ENCODE data around the gene ELMO1. TPM values are rescaled to one million over a fixed set of nuclear protein-coding genes. Genes with fewer than 3 reads are reported as not detected.

The ELMO1 gene
- total RNA-seq, 6 donors from 2014 or later = 51.4 to 204 (median 73.7) TPM

GRCh38 chr7:36960105-36960504 is 488.6 kb downstream of the ELMO1 start:
- no peaks in the 10 kb centered on the region for H3K27me3 ChIP-seq
- no peak overlapping the region for H3K27ac ChIP-seq
- no peaks in the 10 kb centered on the region for H3K9me3 ChIP-seq
- TF ChIP-seq POLR2A (IDR thresholded peaks at IDR 0.05) (no peak), POLR2AphosphoS5 (IDR thresholded peaks at IDR 0.05) (no peak), EP300 (IDR thresholded peaks at IDR 0.05) (no peak), CTCF (IDR thresholded peaks at IDR 0.05) (no peak)
- no peaks in the 10 kb centered on the region for H3K4me1 ChIP-seq
- H3K36me3 ChIP-seq = no peaks in the 10 kb centered on the region
- WGBS, 2 donors = 90 to 100% methylated on average over 1 of the region's 1 CpG
- no peak for DNase-seq
- no peak overlapping the region for H3K4me3 ChIP-seq
- no peak for ATAC-seq (ENCODE audit: low FRiP score in 2 of 2)

GRCh38 chr7:36958111-36958733 is 490.4 kb downstream of the ELMO1 start:
- DNase-seq (no peak), ATAC-seq (ENCODE audit: low FRiP score in 2 of 2) (peak in 1 of 2 donors; percentile 81)
- H3K36me3 ChIP-seq = no peaks in the 10 kb centered on the region
- no peaks in the 10 kb centered on the region for H3K4me1 ChIP-seq
- H3K9me3 ChIP-seq = no peaks in the 10 kb centered on the region
- no peak for TF ChIP-seq POLR2AphosphoS5 (IDR thresholded peaks at IDR 0.05)
- H3K27ac ChIP-seq = no peak overlapping the region
- no peak overlapping the region for H3K4me3 ChIP-seq
- WGBS, 2 donors = 67 to 72% methylated on average over 4 of the region's 4 CpGs
- H3K27me3 ChIP-seq = no peaks in the 10 kb centered on the region

GRCh38 chr7:36957620-36958019 is 491.0 kb downstream of the ELMO1 start:
- Histone ChIP-seq H3K36me3 (no peaks in the 10 kb centered on the region), H3K4me1 (no peaks in the 10 kb centered on the region), H3K27me3 (no peaks in the 10 kb centered on the region), H3K27ac (no peak overlapping the region), H3K9me3 (no peaks in the 10 kb centered on the region), H3K4me3 (no peak overlapping the region)
- no peak for TF ChIP-seq POLR2AphosphoS5 (IDR thresholded peaks at IDR 0.05)
- TF ChIP-seq POLR2A (IDR thresholded peaks at IDR 0.05) = no peak
- no peak for TF ChIP-seq CTCF (IDR thresholded peaks at IDR 0.05)
- no peak for TF ChIP-seq EP300 (IDR thresholded peaks at IDR 0.05)
- no peak for DNase-seq
- 79 to 92% methylated on average over 3 of the region's 3 CpGs for whole genome bisulfite sequencing, 2 donors
- no peak for ATAC-seq (ENCODE audit: low FRiP score in 2 of 2)

- no peak for DNase-seq
- Histone ChIP-seq H3K36me3 (no peaks in the 10 kb centered on the region), H3K4me1 (no peaks in the 10 kb centered on the region), H3K9me3 (no peaks in the 10 kb centered on the region), H3K4me3 (no peak overlapping the region), H3K27ac (no peak overlapping the region), H3K27me3 (no peaks in the 10 kb centered on the region)
- WGBS, 2 donors = 90% methylated on average over 6 of the region's 6 CpGs
- TF ChIP-seq POLR2AphosphoS5 (IDR thresholded peaks at IDR 0.05) = no peak
- no peak for TF ChIP-seq POLR2A (IDR thresholded peaks at IDR 0.05)
- no peak for TF ChIP-seq CTCF (IDR thresholded peaks at IDR 0.05)
- TF ChIP-seq EP300 (IDR thresholded peaks at IDR 0.05) = no peak
- no peak for ATAC-seq (ENCODE audit: low FRiP score in 2 of 2)
Observed at GRCh38 chr7:36956814-36957213, 491.9 kb downstream of the ELMO1 start.

GRCh38 chr7:36955456-36956129 is 493.1 kb downstream of the ELMO1 start:
- no peak for DNase-seq
- no peak overlapping the region for H3K27ac ChIP-seq
- no peak overlapping the region for H3K4me3 ChIP-seq
- peaks cover 0 to 1% (median 0%) of the 10 kb centered on the region in 4 donors for H3K4me1 ChIP-seq
- 89 to 94% methylated on average over 3 of the region's 3 CpGs for WGBS, 2 donors
- TF ChIP-seq POLR2A (IDR thresholded peaks at IDR 0.05) = no peak
- TF ChIP-seq CTCF (IDR thresholded peaks at IDR 0.05) = no peak
- no peak for TF ChIP-seq EP300 (IDR thresholded peaks at IDR 0.05)
- TF ChIP-seq POLR2AphosphoS5 (IDR thresholded peaks at IDR 0.05) = no peak
- H3K27me3 ChIP-seq = no peaks in the 10 kb centered on the region
- no peak for ATAC-seq (ENCODE audit: low FRiP score in 2 of 2)
- H3K9me3 ChIP-seq = no peaks in the 10 kb centered on the region
- H3K36me3 ChIP-seq = no peaks in the 10 kb centered on the region
